Measurements from ENCODE around the gene AKAP13.

DNA sequence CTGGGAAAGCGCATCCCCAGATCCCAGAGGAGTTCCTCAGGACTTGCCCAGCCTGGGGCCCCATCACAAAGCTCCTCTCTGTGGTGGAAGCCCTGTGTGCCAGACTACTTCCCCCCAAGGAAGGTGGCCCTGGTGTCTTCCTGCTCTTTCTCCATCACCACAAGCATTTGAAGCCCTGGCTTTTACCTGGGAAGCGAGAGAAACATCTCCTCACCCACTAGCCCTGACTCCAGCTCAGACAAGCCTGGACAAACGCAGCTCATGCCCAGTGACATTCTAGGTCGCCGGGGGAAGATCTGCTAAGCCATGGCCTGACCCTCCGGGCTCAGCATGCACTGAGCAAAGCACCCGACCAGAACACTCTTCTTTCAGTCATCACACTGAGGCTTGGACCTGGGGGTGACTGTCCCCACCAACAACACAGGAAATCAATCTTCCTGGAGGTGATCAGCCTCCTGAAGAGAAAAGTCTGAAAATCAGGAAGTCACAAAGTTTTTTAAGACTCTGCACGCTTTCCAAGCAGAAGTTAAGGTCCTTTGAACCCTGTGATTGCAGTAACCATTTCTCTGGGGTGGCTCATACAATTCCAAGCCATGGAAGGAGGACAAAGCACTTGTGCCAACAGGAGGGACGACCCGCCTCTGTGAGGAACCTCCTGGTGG, 373.5 kb downstream of the AKAP13 start:
- TF ChIP-seq POLR2A (IDR thresholded peaks at IDR 0.05) (no peak), POLR2AphosphoS5 (IDR thresholded peaks at IDR 0.05) (no peak)
- TF ChIP-seq, protein P1, sequence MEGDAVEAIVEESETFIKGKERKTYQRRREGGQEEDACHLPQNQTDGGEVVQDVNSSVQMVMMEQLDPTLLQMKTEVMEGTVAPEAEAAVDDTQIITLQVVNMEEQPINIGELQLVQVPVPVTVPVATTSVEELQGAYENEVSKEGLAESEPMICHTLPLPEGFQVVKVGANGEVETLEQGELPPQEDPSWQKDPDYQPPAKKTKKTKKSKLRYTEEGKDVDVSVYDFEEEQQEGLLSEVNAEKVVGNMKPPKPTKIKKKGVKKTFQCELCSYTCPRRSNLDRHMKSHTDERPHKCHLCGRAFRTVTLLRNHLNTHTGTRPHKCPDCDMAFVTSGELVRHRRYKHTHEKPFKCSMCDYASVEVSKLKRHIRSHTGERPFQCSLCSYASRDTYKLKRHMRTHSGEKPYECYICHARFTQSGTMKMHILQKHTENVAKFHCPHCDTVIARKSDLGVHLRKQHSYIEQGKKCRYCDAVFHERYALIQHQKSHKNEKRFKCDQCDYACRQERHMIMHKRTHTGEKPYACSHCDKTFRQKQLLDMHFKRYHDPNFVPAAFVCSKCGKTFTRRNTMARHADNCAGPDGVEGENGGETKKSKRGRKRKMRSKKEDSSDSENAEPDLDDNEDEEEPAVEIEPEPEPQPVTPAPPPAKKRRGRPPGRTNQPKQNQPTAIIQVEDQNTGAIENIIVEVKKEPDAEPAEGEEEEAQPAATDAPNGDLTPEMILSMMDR (IDR thresholded peaks at IDR 0.05) = no peak
